Measurements from ENCODE around the gene MC3R. TPM values are rescaled to one million over a fixed set of nuclear protein-coding genes. Genes with fewer than 3 reads are reported as not detected.
"Not testable (repeated sequence)": the region's sequence is repeated elsewhere in the genome, so short reads cannot be mapped to it uniquely, and the experiment has no call there.

The MC3R gene
- total and polyA plus RNA-seq, 7 experiments from 2014 or later = not detected

DNA sequence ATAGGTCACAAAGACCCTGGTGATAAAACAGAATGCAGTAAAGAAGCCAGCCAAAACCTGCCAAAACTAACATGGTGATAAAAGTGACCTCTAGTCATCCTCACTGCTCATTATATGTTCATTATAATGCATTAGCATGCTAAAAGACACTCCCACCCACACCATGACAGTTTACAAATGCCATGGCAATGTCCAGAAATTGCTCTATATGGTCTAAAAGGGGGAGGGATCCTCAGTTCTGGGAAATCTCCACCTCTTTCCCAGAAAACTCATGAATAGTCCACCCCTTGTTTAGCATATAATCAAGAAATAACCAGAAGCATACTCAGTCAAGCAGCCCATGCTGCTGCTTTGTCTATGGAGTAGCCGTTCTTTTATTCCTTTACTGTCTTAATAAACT lies 40.4 kb upstream of the MC3R start:
- H3K4me3 Mint-ChIP-seq = no peak overlapping the region
- Histone ChIP-seq H3K27me3 (ENCODE audit: control insufficient read depth in 2 of 2, insufficient read depth in 2 of 2, low read length in 2 of 2) (no peaks in the 10 kb centered on the region), H3K27ac (ENCODE audit: low read depth, low read length) (no peak overlapping the region), H3K36me3 (ENCODE audit: control insufficient read depth in 2 of 3, insufficient read depth in 3 of 3, low read length in 3 of 3) (no peaks in the 10 kb centered on the region), H3K9me3 (ENCODE audit: control insufficient read depth in 2 of 3, low read length in 3 of 3) (no peaks in the 10 kb centered on the region), H3K4me1 (ENCODE audit: control insufficient read depth in 2 of 2, insufficient read depth in 2 of 2, low read length in 2 of 2) (no peaks in the 10 kb centered on the region), H3K4me3 (ENCODE audit: low read length) (no peak overlapping the region)
- intact Hi-C loops (cut with micrococcal nuclease) = no loop called here
- H3K27me3 Mint-ChIP-seq = peaks cover 0 to 27% (median 11%) of the 10 kb centered on the region in 5 donors
- CTCF ChIA-PET = no interaction called here
- DNase-seq = no peak
- no peaks in the 10 kb centered on the region for H3K9me3 Mint-ChIP-seq
- H3K4me1 Mint-ChIP-seq = no peaks in the 10 kb centered on the region
- H3K36me3 Mint-ChIP-seq = no peaks in the 10 kb centered on the region
- H3K27ac Mint-ChIP-seq = no peak overlapping the region
- POLR2A ChIA-PET = no interaction called here
- no peak for ATAC-seq

- no peak overlapping the region for H3K27ac Mint-ChIP-seq
- H3K27me3 Mint-ChIP-seq = peaks cover 0 to 41% (median 31%) of the 10 kb centered on the region in 5 donors
These were observed 37.5 kb upstream of the MC3R start for GRCh38 chr20:56211051-56211450.

DNA sequence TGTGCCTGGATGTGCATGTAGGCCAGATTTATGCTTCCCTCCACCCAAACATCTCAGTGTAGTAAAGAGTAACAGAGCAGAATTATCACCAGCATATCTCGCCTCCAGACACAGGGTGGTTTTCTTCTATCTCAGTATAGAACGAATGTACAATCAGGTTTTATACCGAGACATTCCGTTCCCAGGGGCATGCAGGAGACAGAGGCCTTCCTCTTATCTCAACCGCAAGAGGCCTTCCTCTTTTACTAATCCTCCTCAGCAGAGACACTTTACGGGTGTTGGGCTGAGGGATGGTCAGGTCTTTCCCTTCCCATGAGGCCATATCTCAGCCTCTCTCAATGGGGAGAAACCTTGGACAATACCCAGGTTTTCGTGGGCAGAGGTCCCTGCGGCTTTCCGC lies 36.4 kb upstream of the MC3R start:
- POLR2A ChIA-PET = no interaction called here
- no peak for DNase-seq

More at GRCh38 chr20:56211051-56211450, 37.5 kb upstream of the MC3R start:
- H3K4me3 ChIP-seq (ENCODE audit: low read length) = no peak overlapping the region
- no peaks in the 10 kb centered on the region for H3K4me1 ChIP-seq (ENCODE audit: control insufficient read depth in 2 of 2, insufficient read depth in 2 of 2, low read length in 2 of 2)
- intact Hi-C loops (cut with micrococcal nuclease) = no loop called here
- ChIA-PET CTCF (no interaction called here), POLR2A (no interaction called here)
- ATAC-seq (no peak), DNase-seq (no peak)
- peaks cover 0 to under 1% (median 0%) of the 10 kb centered on the region in 11 donors for H3K9me3 Mint-ChIP-seq
- H3K36me3 ChIP-seq (ENCODE audit: control insufficient read depth in 2 of 3, insufficient read depth in 3 of 3, low read length in 3 of 3) = no peaks in the 10 kb centered on the region
- no peaks in the 10 kb centered on the region for H3K9me3 ChIP-seq (ENCODE audit: control insufficient read depth in 2 of 3, low read length in 3 of 3)
- H3K27me3 ChIP-seq (ENCODE audit: control insufficient read depth in 2 of 2, insufficient read depth in 2 of 2, low read length in 2 of 2) = no peaks in the 10 kb centered on the region
- H3K27ac ChIP-seq (ENCODE audit: low read depth, low read length) = no peak overlapping the region
- no peaks in the 10 kb centered on the region for H3K4me1 Mint-ChIP-seq
- H3K36me3 Mint-ChIP-seq = no peaks in the 10 kb centered on the region
- no peak overlapping the region for H3K4me3 Mint-ChIP-seq

DNA sequence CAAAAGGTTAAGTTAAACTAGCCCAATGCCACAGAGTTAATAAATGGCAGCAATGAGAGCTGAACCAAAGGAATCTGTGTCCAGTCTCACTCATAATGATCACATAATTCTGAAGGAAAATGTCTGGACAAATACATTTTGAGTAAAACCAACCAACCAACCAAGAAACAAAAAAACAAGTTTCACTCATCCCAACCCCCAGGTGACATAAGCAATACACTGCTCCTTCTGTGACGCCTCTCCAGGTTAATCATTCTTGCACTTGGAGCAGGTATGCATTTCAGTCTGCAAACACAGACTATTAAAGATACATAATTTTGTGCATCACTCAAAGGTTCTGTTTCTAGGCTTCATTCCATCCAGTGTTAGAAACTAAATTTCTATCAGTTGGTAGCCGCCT lies 35.2 kb upstream of the MC3R start:
- ATAC-seq (no peak), DNase-seq (no peak)
- no peak overlapping the region for H3K27ac ChIP-seq (ENCODE audit: low read depth, low read length)
- H3K9me3 ChIP-seq (ENCODE audit: control insufficient read depth in 2 of 3, low read length in 3 of 3) = no peaks in the 10 kb centered on the region
- Mint-ChIP-seq H3K4me1 (no peaks in the 10 kb centered on the region), H3K9me3 (peaks cover 0 to 12% (median 0%) of the 10 kb centered on the region in 11 donors), H3K27ac (no peak overlapping the region), H3K36me3 (no peaks in the 10 kb centered on the region), H3K27me3 (peaks cover 0 to 46% (median 31%) of the 10 kb centered on the region in 5 donors), H3K4me3 (no peak overlapping the region)
- intact Hi-C loops (cut with micrococcal nuclease) = no loop called here
- ChIA-PET CTCF (no interaction called here), POLR2A (no interaction called here)
- H3K4me3 ChIP-seq (ENCODE audit: low read length) = no peak overlapping the region
- H3K36me3 ChIP-seq (ENCODE audit: control insufficient read depth in 2 of 3, insufficient read depth in 3 of 3, low read length in 3 of 3) = no peaks in the 10 kb centered on the region
- H3K4me1 ChIP-seq (ENCODE audit: control insufficient read depth in 2 of 2, insufficient read depth in 2 of 2, low read length in 2 of 2) = no peaks in the 10 kb centered on the region
- no peaks in the 10 kb centered on the region for H3K27me3 ChIP-seq (ENCODE audit: control insufficient read depth in 2 of 2, insufficient read depth in 2 of 2, low read length in 2 of 2)

More for the DNA sequence above, 36.4 kb upstream of the MC3R start:
- H3K9me3 ChIP-seq (ENCODE audit: control insufficient read depth in 2 of 3, low read length in 3 of 3) = no peaks in the 10 kb centered on the region
- Mint-ChIP-seq H3K27ac (no peak overlapping the region), H3K36me3 (no peaks in the 10 kb centered on the region), H3K4me1 (no peaks in the 10 kb centered on the region), H3K27me3 (peaks cover 0 to 43% (median 31%) of the 10 kb centered on the region in 5 donors), H3K4me3 (no peak overlapping the region), H3K9me3 (peaks cover 0 to 6% (median 0%) of the 10 kb centered on the region in 11 donors)
- no peaks in the 10 kb centered on the region for H3K27me3 ChIP-seq (ENCODE audit: control insufficient read depth in 2 of 2, insufficient read depth in 2 of 2, low read length in 2 of 2)
- CTCF ChIA-PET = no interaction called here
- no peak overlapping the region for H3K27ac ChIP-seq (ENCODE audit: low read depth, low read length)
- H3K4me3 ChIP-seq (ENCODE audit: low read length) = no peak overlapping the region
- no peaks in the 10 kb centered on the region for H3K4me1 ChIP-seq (ENCODE audit: control insufficient read depth in 2 of 2, insufficient read depth in 2 of 2, low read length in 2 of 2)
- H3K36me3 ChIP-seq (ENCODE audit: control insufficient read depth in 2 of 3, insufficient read depth in 3 of 3, low read length in 3 of 3) = no peaks in the 10 kb centered on the region
- intact Hi-C loops (cut with micrococcal nuclease) = no loop called here
- ATAC-seq = no peak

- no peak overlapping the region for H3K4me3 ChIP-seq (ENCODE audit: low read length)
- no peaks in the 10 kb centered on the region for H3K36me3 Mint-ChIP-seq
- H3K27me3 ChIP-seq (ENCODE audit: control insufficient read depth in 2 of 2, insufficient read depth in 2 of 2, low read length in 2 of 2) = no peaks in the 10 kb centered on the region
- intact Hi-C loops (cut with micrococcal nuclease) = no loop called here
- ChIA-PET CTCF (no interaction called here), POLR2A (no interaction called here)
- DNase-seq (no peak), ATAC-seq (no peak)
- H3K27ac Mint-ChIP-seq = no peak overlapping the region
- no peak overlapping the region for H3K4me3 Mint-ChIP-seq
- H3K4me1 Mint-ChIP-seq = no peaks in the 10 kb centered on the region
- H3K9me3 Mint-ChIP-seq = peaks cover 0 to 25% (median 6%) of the 10 kb centered on the region in 11 donors
- no peaks in the 10 kb centered on the region for H3K4me1 ChIP-seq (ENCODE audit: control insufficient read depth in 2 of 2, insufficient read depth in 2 of 2, low read length in 2 of 2)
- H3K27ac ChIP-seq (ENCODE audit: low read depth, low read length) = no peak overlapping the region
- H3K9me3 ChIP-seq (ENCODE audit: control insufficient read depth in 2 of 3, low read length in 3 of 3) = peaks cover 0 to 6% (median 0%) of the 10 kb centered on the region in 3 experiments
- H3K36me3 ChIP-seq (ENCODE audit: control insufficient read depth in 2 of 3, insufficient read depth in 3 of 3, low read length in 3 of 3) = no peaks in the 10 kb centered on the region
- H3K27me3 Mint-ChIP-seq = peaks cover 0 to 35% (median 24%) of the 10 kb centered on the region in 5 donors
These were observed 33.4 kb upstream of the MC3R start for GRCh38 chr20:56215115-56215514.

DNA sequence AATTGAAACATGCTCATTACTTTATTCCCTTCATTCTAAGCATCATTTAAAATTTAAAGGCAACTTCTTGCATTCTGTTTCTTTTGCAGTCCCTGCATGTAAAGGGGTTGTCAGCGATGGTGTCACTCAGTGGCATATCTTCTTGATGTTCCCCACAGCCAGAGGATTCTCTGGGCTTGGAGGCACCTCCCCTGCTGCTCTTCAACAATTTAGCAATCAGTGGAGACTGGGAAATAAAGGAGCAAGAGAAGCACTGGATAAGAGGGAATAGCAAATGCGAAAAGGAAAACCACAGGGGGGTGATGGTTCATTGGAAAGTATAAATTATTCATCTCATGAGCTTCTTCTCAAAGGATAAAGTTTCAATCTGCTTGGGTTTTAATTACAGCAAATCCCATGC lies 30.7 kb upstream of the MC3R start:
- H3K36me3 Mint-ChIP-seq = no peaks in the 10 kb centered on the region
- no peaks in the 10 kb centered on the region for H3K36me3 ChIP-seq (ENCODE audit: control insufficient read depth in 2 of 3, insufficient read depth in 3 of 3, low read length in 3 of 3)
- H3K4me1 ChIP-seq (ENCODE audit: control insufficient read depth in 2 of 2, insufficient read depth in 2 of 2, low read length in 2 of 2) = no peaks in the 10 kb centered on the region
- no peaks in the 10 kb centered on the region for H3K27me3 ChIP-seq (ENCODE audit: control insufficient read depth in 2 of 2, insufficient read depth in 2 of 2, low read length in 2 of 2)
- H3K27ac Mint-ChIP-seq = no peak overlapping the region
- H3K9me3 ChIP-seq (ENCODE audit: control insufficient read depth in 2 of 3, low read length in 3 of 3) = peaks cover 0 to 10% (median 0%) of the 10 kb centered on the region in 3 experiments
- H3K9me3 Mint-ChIP-seq = peaks cover 5 to 31% (median 10%) of the 10 kb centered on the region in 11 donors
- CTCF ChIA-PET = interaction anchor here (0.7 kb wide), 1 partner anchor 16 kb away, joined by 3 read pairs; no protein-coding TSS in a partner anchor
- no peak overlapping the region for H3K4me3 ChIP-seq (ENCODE audit: low read length)
- peaks cover 0 to 42% (median 21%) of the 10 kb centered on the region in 5 donors for H3K27me3 Mint-ChIP-seq
- POLR2A ChIA-PET = no interaction called here
- no peaks in the 10 kb centered on the region for H3K4me1 Mint-ChIP-seq
- ATAC-seq (no peak), DNase-seq (no peak)
- H3K27ac ChIP-seq (ENCODE audit: low read depth, low read length) = no peak overlapping the region
- H3K4me3 Mint-ChIP-seq = no peak overlapping the region
- intact Hi-C loops (cut with micrococcal nuclease) = no loop called here

DNA sequence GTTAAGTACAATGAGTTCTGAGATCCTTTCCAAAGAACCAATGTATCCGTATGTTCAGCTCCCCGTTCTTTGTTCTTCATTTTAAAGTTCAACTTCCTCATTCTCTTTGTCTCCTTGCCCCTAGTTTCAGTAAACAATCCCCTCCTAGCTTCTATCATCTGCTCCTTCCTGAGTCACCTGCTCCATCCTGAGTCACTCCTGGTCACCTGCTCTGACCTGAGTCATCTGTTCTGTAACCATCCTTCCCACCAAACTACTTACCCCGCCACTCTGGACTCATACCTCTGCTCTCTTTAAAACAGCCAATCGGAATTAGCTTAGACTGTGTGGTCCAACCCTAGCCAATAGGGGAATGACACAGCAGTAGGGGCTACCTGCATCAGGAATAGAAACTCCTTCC lies 27.3 kb upstream of the MC3R start:
- H3K36me3 ChIP-seq (ENCODE audit: control insufficient read depth in 2 of 3, insufficient read depth in 3 of 3, low read length in 3 of 3); H3K4me3 Mint-ChIP-seq; POLR2A ChIA-PET; H3K4me1 Mint-ChIP-seq; H3K27me3 ChIP-seq (ENCODE audit: control insufficient read depth in 2 of 2, insufficient read depth in 2 of 2, low read length in 2 of 2); H3K36me3 Mint-ChIP-seq; CTCF ChIA-PET; H3K27ac Mint-ChIP-seq; H3K4me3 ChIP-seq (ENCODE audit: low read length); intact Hi-C loops (cut with micrococcal nuclease); H3K27ac ChIP-seq (ENCODE audit: low read depth, low read length); DNase-seq; ATAC-seq; H3K4me1 ChIP-seq (ENCODE audit: control insufficient read depth in 2 of 2, insufficient read depth in 2 of 2, low read length in 2 of 2): not testable (repeated sequence)
- H3K9me3 ChIP-seq (ENCODE audit: control insufficient read depth in 2 of 3, low read length in 3 of 3) = peaks cover 0 to 10% (median 0%) of the 10 kb centered on the region in 3 experiments
- peaks cover 5 to 31% (median 10%) of the 10 kb centered on the region in 11 donors for H3K9me3 Mint-ChIP-seq
- H3K27me3 Mint-ChIP-seq = peaks cover 0 to 27% (median 10%) of the 10 kb centered on the region in 5 donors
